GM12874 (cell line): ENCODE results near the gene RNF207.

ENCODE experiments used
- TF ChIP-seq, protein P1 (sequence below): IDR thresholded peaks from 2 replicates; pipeline ENCODE4 v1.5.1; 2011; ENCODE audit warnings: low read depth, mild to moderate bottlenecking, control low read depth, low read length, moderate library complexity; ENCODE audit not compliant: insufficient read depth

RNF207 gene

GRCh38 chr1:6265151-6265550 lies 59.2 kb downstream of the RNF207 start:
- TF ChIP-seq, protein P1, sequence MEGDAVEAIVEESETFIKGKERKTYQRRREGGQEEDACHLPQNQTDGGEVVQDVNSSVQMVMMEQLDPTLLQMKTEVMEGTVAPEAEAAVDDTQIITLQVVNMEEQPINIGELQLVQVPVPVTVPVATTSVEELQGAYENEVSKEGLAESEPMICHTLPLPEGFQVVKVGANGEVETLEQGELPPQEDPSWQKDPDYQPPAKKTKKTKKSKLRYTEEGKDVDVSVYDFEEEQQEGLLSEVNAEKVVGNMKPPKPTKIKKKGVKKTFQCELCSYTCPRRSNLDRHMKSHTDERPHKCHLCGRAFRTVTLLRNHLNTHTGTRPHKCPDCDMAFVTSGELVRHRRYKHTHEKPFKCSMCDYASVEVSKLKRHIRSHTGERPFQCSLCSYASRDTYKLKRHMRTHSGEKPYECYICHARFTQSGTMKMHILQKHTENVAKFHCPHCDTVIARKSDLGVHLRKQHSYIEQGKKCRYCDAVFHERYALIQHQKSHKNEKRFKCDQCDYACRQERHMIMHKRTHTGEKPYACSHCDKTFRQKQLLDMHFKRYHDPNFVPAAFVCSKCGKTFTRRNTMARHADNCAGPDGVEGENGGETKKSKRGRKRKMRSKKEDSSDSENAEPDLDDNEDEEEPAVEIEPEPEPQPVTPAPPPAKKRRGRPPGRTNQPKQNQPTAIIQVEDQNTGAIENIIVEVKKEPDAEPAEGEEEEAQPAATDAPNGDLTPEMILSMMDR: no peak

GRCh38 chr1:6266641-6267040 lies 60.7 kb downstream of the RNF207 start:
- TF ChIP-seq, protein P1: no peak

DNA sequence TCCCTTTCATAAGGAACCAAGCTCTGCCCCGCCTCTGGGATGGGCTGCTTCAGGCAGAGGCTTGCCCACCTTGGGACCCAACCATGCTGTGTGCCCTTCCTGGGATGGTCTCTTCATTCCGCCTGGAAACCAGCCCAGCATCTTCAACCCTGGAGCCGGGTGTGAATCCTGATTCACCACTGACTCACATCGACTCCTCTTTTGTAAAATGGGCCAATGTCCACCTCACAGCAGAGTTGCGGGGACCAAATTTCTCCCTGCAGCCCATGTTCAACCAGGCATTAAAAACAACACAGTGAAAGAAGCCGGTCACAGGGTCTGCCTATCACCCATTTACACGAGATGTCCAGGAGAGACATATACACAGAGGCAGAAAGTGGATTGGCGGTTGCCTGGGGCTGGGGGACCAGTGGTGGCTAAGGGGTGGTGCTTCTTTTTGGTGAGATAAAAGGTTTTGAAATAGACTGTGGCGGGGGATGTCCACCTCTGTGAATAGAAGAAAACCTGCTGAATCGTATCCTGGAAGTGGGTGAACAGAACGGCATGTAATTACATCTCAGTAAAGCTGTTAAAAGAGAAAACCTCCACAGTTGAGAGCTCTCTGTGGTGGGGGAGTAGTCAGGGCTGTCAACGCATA lies 61.9 kb downstream of the RNF207 start:
- TF ChIP-seq, protein P1: no peak

DNA sequence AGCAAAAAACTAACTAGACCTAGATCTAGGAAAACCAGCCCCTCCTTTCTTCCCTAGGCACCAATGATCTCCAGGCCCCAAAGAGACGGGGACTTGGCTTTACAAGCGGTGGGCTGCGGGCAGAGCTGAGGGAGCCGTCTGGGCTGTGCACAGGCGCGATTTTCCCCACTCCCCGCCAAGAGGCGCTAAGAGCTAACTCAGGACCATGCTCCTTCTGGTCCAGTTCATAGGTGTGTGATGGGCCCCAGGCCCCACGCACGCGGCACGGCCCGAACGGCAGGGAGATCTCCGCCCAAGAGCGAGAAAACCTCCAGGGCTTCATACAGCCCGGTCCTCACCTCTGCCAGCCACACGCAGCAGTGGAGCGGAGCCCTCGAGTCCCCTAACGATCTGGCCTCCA lies 62.5 kb downstream of the RNF207 start:
- TF ChIP-seq, protein P1: no peak

DNA sequence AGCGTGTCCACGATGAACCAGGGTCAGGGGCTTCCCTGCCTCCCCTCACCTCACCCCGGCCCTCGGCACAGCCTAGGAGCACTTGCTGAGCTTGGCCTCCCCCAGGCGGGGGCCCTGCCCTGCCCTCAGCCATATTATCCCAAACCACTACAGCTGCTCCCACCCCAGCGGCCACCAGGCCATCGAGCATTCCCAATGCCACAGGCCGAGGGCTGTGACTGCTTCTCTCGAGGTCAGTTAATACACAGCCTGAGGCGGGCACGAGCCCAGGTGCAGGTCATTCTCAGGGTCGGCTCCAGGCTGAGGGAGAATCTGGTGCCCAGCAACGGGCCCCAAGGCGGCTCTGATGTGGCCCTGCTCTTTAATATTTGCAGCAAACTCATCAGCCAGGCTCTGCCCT lies 63.4 kb downstream of the RNF207 start:
- TF ChIP-seq, protein P1: no peak

- TF ChIP-seq, protein P1: no peak
These were observed 63.9 kb downstream of the RNF207 start for GRCh38 chr1:6269720-6270400.

GRCh38 chr1:6270401-6270800 lies 64.5 kb downstream of the RNF207 start:
- TF ChIP-seq, protein P1: no peak
